D721Med (cell line): ENCODE measurements around the gene NLRX1.

ENCODE experiments used
- DNase-seq: peaks from one replicate; pipeline ENCODE4 v3.0.0; 2011; ENCODE audit warnings: low spot score; ENCODE audit not compliant: insufficient read length
- FAIRE-seq: peaks from 2 replicates; lab custom pipeline; 2011; peaks lifted over from hg19 to GRCh38; lab: Jason Lieb, UNC
- TF ChIP-seq, protein P1 (sequence below): IDR thresholded peaks from 2 replicates; pipeline ENCODE4 v1.5.1; 2012; ENCODE audit warnings: mild to moderate bottlenecking, control low read depth; ENCODE audit not compliant: insufficient read depth; ENCODE audit errors: missing control alignments

Gene NLRX1

DNA sequence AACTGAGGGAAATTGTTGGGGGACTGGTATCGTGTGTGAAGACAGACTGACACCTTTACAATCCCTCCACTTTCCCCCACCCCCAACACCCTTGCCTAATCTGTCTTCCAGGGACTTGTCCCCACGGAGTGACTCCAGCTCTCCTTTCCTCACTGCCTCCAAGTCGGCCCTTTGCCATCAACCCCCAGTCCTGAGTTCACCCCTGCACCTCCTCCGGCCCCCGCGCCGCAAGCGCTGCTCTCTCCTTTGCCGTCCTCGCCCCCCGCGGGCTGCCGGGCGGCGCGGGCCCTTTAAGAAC is 19.9 kb upstream of the NLRX1 start:
- FAIRE-seq, result no peak
- TF ChIP-seq, protein P1, sequence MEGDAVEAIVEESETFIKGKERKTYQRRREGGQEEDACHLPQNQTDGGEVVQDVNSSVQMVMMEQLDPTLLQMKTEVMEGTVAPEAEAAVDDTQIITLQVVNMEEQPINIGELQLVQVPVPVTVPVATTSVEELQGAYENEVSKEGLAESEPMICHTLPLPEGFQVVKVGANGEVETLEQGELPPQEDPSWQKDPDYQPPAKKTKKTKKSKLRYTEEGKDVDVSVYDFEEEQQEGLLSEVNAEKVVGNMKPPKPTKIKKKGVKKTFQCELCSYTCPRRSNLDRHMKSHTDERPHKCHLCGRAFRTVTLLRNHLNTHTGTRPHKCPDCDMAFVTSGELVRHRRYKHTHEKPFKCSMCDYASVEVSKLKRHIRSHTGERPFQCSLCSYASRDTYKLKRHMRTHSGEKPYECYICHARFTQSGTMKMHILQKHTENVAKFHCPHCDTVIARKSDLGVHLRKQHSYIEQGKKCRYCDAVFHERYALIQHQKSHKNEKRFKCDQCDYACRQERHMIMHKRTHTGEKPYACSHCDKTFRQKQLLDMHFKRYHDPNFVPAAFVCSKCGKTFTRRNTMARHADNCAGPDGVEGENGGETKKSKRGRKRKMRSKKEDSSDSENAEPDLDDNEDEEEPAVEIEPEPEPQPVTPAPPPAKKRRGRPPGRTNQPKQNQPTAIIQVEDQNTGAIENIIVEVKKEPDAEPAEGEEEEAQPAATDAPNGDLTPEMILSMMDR, result no peak
- no peak for DNase-seq

- TF ChIP-seq, protein P1, result no peak
- no peak for FAIRE-seq
- peak; percentile 73 for DNase-seq
Measured at GRCh38 chr11:119149018-119149785, 19.3 kb upstream of the NLRX1 start, which contains the start of gene ABCG4. Gene ABCG4, plus strand, starts transcription at chr11:119149052. Its CDS starts 914 bp downstream, at chr11:119149966.

- TF ChIP-seq, protein P1, result no peak
- DNase-seq, result no peak
Measured at GRCh38 chr11:119149786-119150275, 18.7 kb upstream of the NLRX1 start.

DNA sequence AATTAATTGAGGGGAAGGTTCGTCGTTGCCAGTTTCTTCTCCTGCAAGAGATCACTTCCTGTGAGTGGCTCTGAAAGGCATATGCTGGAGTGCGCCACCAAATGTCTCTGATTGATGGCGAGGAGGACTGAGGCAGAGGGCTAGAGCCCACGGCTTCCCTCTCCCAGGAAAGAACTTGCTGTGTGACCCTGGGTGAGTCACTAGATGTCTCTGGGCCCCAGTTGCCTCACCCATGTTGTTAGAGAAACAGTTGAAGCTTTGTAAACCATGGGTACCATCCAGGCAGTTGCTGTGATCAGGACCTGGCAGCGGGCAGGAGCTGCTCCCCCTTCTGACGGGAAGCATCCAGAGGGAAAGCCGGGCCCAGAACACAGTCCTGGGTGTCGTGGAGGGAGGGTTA is 16.5 kb upstream of the NLRX1 start:
- no peak for FAIRE-seq
- DNase-seq, result no peak
- TF ChIP-seq, protein P1, result no peak

More at GRCh38 chr11:119149786-119150275, 18.7 kb upstream of the NLRX1 start:
- FAIRE-seq, result no peak

GRCh38 chr11:119152604-119153003 is 15.9 kb upstream of the NLRX1 start:
- FAIRE-seq (no peak), DNase-seq (no peak)
- TF ChIP-seq, protein P1, result no peak

DNA sequence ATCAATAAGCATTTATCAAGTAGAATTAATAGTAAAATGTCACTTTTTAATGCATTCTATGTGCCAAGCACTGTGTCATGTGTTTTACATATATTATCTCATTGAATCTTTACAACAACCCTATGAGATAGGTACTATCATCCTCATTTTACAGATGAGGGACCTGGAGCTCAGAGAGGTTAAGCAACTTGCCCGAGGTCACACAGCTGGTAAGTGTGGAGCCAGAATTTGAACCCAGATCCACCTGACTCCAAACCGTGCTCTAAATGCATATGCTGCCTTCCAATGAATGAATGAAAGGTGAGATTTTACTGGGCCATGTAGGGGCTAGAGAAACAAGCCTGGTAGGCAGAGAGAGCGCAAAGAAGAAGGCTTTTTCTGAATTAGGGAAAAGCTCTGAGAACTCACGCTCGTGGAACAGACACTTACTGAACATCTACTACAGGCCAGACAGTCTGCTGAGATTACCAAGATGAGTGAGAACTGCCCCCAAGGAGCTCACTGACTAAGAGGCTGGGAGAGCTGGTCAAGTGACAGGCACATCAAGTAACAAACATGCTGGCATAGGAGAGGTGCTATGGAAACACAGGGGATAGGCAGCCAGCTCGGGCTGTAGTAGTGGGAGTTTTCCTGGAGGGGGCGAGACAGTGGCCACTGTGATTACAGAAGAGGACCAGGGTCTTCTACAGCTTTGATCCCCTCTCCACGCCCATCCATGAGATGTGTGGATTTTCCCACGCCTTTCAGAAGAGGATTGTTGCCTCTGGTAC is 15.3 kb upstream of the NLRX1 start:
- FAIRE-seq, result no peak
- TF ChIP-seq, protein P1, result no peak
- no peak for DNase-seq

DNA sequence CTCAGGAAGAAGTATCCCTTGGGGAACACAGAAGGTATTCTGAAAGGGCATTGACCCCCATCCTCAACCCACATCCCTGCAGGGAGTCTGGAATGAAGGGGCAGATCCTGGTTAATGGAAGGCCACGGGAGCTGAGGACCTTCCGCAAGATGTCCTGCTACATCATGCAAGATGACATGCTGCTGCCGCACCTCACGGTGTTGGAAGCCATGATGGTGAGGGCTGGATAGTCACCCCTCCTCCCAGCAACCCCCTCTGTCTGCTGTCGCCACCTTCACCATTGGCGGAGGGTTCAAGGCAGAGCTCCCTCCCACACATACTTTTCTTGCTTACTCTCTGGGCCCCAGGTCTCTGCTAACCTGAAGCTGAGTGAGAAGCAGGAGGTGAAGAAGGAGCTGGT is 14.3 kb upstream of the NLRX1 start:
- FAIRE-seq (no peak), DNase-seq (no peak)
- TF ChIP-seq, protein P1, result no peak
